ENCODE data around the gene ZNF789. TPM values are rescaled to one million over a fixed set of nuclear protein-coding genes. Genes with fewer than 3 reads are reported as not detected.
"Not testable (repeated sequence)": the region's sequence is repeated elsewhere in the genome, so short reads cannot be mapped to it uniquely, and the experiment has no call there.

ZNF789 gene
- total and polyA plus RNA-seq, 2 of the 13 experiments (the other 11 are each of a cell fraction or from before 2014, with no cell fraction given): 19.8 to 25.1 TPM

DNA sequence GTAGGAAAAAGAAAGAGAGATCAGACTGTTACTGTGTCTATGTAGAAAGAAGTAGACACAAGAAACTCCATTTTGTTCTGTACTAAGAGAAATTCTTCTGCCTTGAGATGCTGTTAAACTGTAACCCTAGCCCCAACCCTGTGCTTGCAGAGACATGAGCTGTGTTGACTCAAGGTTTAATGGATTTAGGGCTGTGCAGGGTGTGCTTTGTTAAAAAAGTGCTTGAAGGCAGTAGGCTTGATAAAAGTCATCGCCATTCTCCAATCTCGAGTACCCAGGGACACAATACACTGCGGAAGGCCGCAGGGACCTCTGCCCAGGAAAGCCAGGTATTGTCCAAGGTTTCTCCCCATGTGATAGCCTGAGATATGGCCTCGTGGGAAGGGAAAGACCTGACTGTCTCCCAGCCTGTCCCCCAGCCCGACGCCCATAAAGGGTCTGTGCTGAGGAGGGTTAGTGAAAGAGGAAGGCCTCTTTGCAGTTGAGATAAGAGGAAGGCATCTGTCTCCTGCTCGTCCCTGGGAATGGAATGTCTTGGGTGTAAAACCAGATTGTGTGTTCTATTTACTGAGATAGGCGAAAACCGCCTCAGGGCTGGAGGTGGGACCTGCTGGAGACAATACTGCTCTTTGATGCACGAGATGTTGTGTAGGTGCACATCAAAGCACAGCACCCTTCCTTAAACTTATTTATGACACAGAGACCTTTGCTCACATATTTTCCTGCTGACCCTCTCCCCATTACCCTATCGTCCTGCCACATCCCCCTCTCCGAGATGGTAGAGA, 40.7 kb upstream of the ZNF789 start:
- POLR2A ChIA-PET; intact Hi-C loops (cut with micrococcal nuclease; ENCODE audit: unreplicated experiment); H3K9me3 ChIP-seq (ENCODE audit: low read length); H3K4me3 ChIP-seq (replicated peaks in 1 of 3; ENCODE audit: insufficient read depth in 1 of 3, low read depth in 2 of 3, low read length in 3 of 3); H2AFZ ChIP-seq (ENCODE audit: low read length); in situ Hi-C loops (cut with HindIII; ENCODE audit: extremely low pct_ligation_motif_present, low pct_unique_long_range_greater_than_20kb); CTCF ChIA-PET (ENCODE audit: low intra/inter-chr PET ratio, low total read pairs); H3K9ac ChIP-seq (ENCODE audit: insufficient read depth, low read depth, low read length); DNase-seq (ENCODE audit: low spot score); H4K20me1 ChIP-seq (ENCODE audit: insufficient read depth, low read length); H3K27ac ChIP-seq (ENCODE audit: extremely low read length, insufficient read depth, low read length); H3K79me2 ChIP-seq (ENCODE audit: insufficient read depth, low read length); H3K27me3 ChIP-seq (ENCODE audit: control insufficient read depth in 1 of 2, insufficient read depth in 2 of 2, low read length in 2 of 2); TF ChIP-seq SOX13, FOXA1, SOX6 (IDR thresholded peaks at IDR 0.05): not testable (repeated sequence)
- 45% methylated on average over 12 of the region's 13 CpGs for WGBS (ENCODE audit: low lambda C conversion rate)
- ATAC-seq (peak; percentile 34), FAIRE-seq (peak; percentile 76)
- Histone ChIP-seq H3K4me2 (ENCODE audit: low read depth, low read length) (peak overlapping the region; percentile 29; the same call in 1 of the 2 replicates), H3K36me3 (replicated peaks in 1 of 2; ENCODE audit: control insufficient read depth in 1 of 2, insufficient read depth in 2 of 2, low read length in 2 of 2) (peaks cover 10 to 33% of the 10 kb centered on the region in 2 experiments), H3K4me1 (ENCODE audit: insufficient read depth, low read length) (peaks cover 26% of the 10 kb centered on the region)
- TSS peak; percentile 27 for BruUV-seq (replicated peaks)
- TF ChIP-seq SOX13 (CRISPR knock-in tag; conservative IDR thresholded peaks at IDR 0.05 in 1 of 2, IDR thresholded peaks at IDR 0.05 in 1 of 2) (peak in 1 of 2 experiments; percentile 44; a peak in 2 of 4 replicates), FOXA1 (CRISPR knock-in tag; IDR thresholded peaks at IDR 0.05) (peak; percentile 59; the same call in 1 of the 2 replicates), SOX6 (CRISPR knock-in tag; IDR thresholded peaks at IDR 0.05) (peak; percentile 9; the same call in 1 of the 2 replicates), FOXA3 (CRISPR knock-in tag; IDR thresholded peaks at IDR 0.05) (0 out of 2 replicates have a peak, but pooled peaks have one; percentile 35), YY1 (IDR thresholded peaks at IDR 0.05; ENCODE audit: insufficient read depth, insufficient replicate concordance, low read depth, low read length) (peak; percentile 9)
- TF ChIP-seq, protein P1, sequence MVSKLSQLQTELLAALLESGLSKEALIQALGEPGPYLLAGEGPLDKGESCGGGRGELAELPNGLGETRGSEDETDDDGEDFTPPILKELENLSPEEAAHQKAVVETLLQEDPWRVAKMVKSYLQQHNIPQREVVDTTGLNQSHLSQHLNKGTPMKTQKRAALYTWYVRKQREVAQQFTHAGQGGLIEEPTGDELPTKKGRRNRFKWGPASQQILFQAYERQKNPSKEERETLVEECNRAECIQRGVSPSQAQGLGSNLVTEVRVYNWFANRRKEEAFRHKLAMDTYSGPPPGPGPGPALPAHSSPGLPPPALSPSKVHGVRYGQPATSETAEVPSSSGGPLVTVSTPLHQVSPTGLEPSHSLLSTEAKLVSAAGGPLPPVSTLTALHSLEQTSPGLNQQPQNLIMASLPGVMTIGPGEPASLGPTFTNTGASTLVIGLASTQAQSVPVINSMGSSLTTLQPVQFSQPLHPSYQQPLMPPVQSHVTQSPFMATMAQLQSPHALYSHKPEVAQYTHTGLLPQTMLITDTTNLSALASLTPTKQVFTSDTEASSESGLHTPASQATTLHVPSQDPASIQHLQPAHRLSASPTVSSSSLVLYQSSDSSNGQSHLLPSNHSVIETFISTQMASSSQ (IDR thresholded peaks at IDR 0.05; ENCODE audit: low read depth): not testable (repeated sequence)
- TF ChIP-seq, protein P1 (CRISPR knock-in tag; IDR thresholded peaks at IDR 0.05; ENCODE audit: borderline replicate concordance): peak; percentile 63; the same call in 1 of the 2 replicates
- TF ChIP-seq, protein P2, sequence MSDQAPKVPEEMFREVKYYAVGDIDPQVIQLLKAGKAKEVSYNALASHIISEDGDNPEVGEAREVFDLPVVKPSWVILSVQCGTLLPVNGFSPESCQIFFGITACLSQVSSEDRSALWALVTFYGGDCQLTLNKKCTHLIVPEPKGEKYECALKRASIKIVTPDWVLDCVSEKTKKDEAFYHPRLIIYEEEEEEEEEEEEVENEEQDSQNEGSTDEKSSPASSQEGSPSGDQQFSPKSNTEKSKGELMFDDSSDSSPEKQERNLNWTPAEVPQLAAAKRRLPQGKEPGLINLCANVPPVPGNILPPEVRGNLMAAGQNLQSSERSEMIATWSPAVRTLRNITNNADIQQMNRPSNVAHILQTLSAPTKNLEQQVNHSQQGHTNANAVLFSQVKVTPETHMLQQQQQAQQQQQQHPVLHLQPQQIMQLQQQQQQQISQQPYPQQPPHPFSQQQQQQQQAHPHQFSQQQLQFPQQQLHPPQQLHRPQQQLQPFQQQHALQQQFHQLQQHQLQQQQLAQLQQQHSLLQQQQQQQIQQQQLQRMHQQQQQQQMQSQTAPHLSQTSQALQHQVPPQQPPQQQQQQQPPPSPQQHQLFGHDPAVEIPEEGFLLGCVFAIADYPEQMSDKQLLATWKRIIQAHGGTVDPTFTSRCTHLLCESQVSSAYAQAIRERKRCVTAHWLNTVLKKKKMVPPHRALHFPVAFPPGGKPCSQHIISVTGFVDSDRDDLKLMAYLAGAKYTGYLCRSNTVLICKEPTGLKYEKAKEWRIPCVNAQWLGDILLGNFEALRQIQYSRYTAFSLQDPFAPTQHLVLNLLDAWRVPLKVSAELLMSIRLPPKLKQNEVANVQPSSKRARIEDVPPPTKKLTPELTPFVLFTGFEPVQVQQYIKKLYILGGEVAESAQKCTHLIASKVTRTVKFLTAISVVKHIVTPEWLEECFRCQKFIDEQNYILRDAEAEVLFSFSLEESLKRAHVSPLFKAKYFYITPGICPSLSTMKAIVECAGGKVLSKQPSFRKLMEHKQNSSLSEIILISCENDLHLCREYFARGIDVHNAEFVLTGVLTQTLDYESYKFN (CRISPR knock-in tag; conservative IDR thresholded peaks at IDR 0.05): peak; percentile 38; the same call in 1 of the 2 replicates

All from HepG2 (cell line).